IPS-NIHi11 (cell line): ENCODE results near the gene DENND10.
"Not testable (repeated sequence)": the region's sequence is repeated elsewhere in the genome, so short reads cannot be mapped to it uniquely, and the experiment has no call there.

Experiments used
- DNase-seq: peaks from one replicate; pipeline ENCODE4 v3.0.0; 2012; ENCODE audit warnings: mixed read lengths, low spot score

Gene DENND10

DNA sequence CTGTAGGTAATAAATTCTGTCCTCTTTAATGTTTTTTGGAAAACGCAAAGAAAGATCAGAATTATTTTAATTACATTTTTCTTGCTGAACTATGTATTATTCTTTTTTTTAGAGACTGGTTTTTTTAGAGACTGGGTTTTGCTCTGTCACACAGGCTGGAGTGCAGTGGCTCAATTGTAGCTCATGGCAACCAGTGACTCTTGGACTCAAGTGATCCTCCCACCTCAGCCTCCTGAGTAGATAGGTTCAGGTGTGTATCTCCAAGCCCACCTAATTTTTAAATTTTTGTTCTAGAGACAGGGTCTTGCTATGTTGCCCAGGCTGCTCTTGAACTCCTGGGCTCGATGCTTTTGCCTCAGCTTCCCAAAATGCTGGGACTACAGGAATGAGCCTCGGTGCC is 5.3 kb upstream of the DENND10 start:
- no peak for DNase-seq

GRCh38 chr10:119100434-119101238 is 3.3 kb upstream of the DENND10 start:
- DNase-seq, result no peak

DNA sequence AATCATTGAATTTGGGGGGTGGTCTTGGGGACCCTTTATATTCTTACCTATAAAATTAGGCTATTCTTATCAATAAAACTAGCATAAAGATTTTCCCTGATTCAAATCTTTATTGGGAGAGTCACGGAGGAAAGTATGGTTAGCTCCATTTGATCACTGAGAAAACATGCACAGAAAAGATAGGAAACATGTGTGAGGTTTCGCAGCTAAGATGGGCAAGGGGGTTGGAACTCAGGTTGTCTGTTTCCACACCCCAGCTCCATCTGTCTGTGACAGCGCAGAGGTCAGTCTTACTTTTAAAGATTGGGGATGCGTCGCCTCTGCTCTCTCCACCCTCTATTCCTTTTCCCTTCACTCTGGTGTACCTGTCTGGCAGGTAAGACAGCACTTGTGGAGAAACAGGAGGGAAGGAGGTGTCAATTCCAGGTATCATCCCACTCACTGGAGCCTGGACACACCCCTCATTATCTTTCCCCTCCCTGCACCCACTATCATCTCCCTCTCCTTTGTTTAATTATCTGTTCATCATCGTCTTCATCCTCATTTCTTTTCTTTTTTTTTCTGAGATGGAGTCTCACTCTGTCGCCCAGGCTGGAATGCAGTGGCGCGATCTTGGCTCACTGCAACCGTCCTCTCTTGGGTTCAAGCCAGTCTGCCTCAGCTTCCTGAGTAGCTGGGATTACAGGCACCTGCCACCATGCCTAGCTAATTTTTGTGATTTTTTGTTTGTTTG is 2.4 kb upstream of the DENND10 start:
- DNase-seq, result no peak

DNA sequence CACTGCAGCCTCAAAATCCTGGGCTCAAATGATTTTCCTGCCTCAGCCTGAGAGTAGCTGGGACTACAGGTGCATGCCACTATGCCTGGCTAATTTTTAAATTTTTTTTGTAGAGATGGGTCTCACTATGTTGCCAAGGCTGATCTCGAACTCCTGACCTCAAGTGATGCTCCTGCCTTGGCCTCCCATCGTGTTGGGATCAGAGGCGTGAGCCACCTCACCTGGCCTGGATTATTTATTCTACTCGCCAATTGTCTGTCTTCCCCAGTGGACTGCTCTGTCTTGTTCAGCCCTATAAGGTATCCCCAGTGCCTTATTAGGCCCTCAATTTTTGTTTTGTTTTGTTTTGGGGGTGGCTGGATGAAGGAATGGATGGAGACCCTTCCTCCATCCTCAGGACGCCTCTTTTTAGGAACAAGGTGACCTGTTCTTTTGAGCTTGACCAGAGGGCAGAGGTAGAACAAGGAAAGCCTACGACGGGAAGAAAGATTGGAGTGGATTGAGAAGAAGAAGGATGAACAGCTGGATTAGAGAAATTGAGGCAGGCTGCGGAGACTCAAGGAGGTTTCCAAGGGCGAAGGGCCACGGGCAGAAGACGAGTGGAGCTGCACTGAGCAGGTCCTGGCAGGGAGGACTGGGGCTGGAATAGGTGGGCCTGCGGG is 541 bp upstream of the DENND10 start:
- DNase-seq, result no peak

- no peak for DNase-seq
Measured at GRCh38 chr10:119104654-119105015, 722 bp downstream of the DENND10 start.

DNA sequence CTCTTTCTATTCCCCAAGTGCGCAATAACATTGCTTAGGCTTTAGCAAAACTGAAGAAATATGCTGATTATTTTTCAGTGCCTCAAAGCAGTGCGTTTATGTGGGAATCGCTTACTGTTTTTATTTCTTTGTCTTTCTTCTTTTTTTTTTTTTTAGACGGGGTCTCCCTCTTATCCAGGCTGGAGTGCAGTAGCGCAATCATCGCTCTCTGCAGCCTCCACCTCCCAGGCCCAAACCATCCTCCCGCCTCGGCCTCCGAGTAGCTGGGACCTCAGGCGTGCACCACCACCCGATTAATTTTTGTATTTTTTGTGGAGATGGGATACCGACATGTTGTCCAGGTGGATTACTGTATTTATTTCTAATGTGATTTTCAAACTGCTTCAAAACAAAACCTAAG is 1.2 kb downstream of the DENND10 start:
- no peak for DNase-seq

DNA sequence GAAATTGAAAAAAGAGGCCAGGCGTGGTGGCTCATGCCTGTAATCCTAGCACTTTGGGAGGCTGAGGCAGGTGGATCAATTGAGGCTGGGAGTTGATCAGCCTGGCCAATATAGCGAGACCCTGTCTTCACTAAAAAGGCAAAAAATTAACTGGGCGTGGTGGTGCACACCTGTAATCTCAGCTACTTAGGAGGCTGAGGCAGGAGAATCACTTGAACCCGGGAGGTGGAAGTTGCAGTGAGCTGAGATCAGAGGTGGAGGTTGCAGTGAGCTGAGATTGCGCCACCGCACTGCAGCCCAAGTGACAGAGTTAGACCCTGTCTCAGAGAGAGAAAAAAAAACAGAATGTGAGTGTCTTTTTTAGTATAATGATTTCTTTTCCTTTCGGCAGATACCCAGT is 2.0 kb downstream of the DENND10 start:
- not testable (repeated sequence) for DNase-seq

GRCh38 chr10:119107106-119107505 is 3.2 kb downstream of the DENND10 start:
- not testable (repeated sequence) for DNase-seq

DNA sequence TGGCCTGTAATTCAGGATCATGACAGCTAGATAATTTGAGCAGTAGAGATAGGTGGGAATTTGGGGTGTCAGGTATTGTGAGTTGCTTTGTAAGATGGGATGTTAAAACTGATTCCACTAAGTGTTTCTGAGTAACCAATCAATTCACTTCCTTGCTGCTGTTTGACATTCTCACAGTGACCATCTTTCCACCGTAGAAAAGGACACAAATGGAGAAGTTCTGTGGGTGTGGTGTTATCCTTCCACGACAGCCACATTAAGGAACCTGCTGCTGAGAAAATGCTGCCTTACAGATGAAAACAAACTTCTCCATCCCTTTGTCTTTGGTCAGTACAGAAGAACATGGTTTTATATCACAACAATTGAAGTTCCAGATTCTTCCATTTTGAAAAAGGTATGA is 3.9 kb downstream of the DENND10 start:
- DNase-seq, result not testable (repeated sequence)

DNA sequence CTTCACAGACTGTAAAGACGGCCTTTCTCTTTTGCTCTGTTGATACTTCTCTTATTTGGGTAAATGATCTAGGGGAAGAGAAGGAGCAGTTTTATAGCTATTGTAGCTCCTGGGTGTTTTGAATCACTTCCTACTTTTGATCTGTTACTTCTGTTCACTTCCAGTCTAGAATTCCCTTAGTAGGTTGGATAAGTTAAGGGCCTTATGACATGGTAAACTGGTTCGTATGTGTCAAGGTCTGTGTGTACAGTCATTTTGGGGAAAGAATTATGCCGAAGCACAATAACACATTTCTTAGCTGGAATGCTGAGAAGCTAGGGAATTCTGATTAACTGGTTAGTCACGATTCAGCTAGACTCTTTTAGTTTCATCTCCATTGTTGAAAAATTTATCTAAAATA is 8.1 kb downstream of the DENND10 start:
- no peak for DNase-seq

DNA sequence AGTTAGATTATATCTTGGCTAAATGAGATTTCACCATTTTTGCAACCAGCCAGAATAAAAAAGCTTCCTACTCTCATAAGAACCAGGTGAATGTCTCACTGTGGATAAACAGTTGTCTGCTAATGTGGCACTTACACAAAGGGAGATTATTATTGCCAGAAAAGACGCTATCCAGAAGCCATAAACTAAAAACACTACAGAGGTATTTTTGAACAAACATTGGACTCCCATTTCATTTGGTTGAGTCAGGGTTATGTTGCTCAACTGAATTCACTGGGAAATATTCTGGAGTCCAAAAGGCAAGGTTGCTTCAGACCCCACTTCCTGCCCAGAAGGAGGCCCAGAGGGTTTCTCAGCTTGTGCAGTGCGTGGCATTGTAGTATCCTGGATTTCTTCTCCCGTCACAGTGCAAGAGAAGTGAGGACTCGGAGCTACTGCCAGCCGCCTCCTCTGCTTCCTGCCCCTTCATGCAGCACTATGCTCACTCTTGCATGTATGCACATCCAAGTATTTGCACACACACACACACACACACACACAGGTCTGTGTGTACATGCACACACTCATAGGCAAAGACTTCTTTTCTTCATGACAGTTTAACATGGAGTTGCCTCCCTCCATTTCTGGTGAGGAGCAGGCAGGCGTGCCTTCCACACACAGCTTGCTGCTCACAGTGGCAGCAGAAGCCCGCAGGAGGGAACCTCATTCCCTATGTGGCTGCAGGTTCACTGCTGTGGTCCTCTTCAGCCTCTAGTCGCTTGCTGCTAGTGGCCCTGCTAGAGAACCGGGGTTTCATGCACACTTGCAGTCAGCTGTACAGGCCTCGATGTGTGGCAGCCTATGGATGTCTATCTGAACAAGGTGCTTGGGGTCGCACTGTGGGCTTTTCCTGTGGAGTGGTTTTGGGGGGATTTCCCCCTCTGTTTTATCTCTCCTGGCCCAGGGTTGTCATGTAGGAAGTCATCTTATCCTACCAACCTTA is 10.1 kb downstream of the DENND10 start:
- no peak for DNase-seq

DNA sequence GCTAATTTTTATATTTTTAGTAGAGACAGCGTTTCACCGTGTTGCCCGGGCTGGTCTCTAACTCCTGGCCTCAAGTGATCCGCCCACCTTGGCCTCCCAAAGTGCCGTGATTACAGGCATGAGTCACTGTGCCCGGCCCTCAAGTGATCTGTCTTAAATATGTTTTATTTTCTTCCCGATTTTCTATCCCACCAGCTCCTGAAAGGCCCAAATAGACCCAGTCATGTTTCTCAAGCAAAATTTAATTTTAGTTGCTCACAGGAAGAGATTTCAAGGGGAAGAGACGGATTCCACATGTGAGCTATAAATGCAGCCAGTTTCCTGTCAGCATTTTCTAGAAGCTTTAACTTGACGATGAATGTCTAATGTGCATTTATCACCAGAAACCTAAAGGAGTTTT is 12.0 kb downstream of the DENND10 start:
- DNase-seq, result no peak

- DNase-seq, result no peak
Measured at GRCh38 chr10:119116326-119116951, 12.5 kb downstream of the DENND10 start.

- DNase-seq, result no peak
Measured at GRCh38 chr10:119118231-119118630, 14.3 kb downstream of the DENND10 start.

DNA sequence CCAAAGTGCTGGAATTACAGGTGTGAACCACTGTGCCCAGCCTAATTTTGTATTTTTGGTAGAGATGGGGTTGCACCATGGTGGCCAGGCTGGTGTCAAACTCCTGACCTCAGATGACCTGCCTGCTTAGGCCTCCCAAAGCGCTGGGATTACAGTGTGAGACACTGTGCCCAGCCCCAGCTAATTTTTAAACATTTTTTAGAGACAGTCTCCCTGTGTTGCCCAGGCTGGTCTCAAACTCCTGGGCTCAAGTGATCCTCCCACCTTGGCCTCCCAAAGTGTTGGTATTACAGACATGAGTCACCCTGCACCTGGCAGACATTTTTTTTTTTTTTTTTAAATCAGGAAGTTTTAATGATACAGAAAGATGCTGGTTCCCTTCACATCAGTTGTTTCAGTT is 15.5 kb downstream of the DENND10 start:
- DNase-seq, result no peak

- DNase-seq, result no peak
Measured at GRCh38 chr10:119120413-119120867, 16.5 kb downstream of the DENND10 start.

DNA sequence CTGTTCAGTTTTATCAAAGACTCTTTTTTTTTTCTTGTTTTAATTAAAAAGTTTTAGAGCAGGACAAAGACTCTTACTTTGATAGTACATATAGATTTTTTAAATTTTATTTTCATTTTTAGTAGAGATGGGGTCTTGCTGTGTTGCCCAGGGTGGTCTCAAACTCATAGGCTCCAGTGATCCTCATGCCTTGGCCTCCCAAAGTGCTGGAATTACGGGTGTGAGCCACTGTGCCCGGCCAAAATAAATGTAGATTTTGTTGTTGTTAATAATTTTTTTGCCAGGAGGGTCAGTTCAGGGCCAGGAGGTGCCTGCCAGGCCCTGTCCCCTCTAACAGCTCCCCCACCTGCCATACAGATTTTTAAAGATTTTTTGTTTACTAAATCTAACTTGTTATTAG is 17.0 kb downstream of the DENND10 start:
- no peak for DNase-seq

DNA sequence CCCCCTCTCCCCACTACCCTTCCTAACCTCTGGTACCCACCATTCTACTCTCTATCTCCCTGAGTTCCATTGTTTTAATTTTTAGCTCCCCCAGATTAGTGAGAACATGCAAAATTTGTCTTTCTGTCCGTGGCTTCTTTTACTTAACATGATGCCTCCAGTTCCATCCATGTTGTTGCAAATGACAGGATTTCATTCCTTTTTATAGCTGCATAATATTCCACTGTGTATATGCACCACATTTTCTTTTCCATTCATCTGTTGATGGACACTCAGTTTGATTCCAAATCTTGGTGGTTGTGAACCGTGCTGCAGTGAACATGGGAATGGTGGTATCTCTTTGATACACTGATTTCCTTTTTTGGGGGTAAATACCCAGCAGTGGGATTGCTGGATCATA is 22.0 kb downstream of the DENND10 start:
- no peak for DNase-seq

DNA sequence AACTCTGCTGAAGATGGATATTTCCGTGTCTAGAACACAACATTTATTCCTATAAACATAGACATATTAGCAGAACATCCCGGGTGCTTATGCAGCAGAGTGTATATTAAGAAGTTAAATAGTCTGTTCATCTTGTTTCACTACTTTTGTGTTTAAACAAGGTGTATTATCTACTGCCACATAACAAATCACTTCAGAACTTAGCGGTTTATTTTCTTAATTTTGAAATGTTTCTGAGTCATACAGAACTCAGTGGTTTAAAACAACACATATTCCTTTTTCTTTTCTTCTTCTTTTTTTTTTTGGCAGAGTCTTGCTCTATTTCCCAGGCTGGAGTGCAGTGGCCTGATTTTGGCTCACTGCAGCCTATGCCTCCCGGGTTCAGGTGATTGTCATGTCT is 25.8 kb downstream of the DENND10 start:
- DNase-seq, result no peak

DNA sequence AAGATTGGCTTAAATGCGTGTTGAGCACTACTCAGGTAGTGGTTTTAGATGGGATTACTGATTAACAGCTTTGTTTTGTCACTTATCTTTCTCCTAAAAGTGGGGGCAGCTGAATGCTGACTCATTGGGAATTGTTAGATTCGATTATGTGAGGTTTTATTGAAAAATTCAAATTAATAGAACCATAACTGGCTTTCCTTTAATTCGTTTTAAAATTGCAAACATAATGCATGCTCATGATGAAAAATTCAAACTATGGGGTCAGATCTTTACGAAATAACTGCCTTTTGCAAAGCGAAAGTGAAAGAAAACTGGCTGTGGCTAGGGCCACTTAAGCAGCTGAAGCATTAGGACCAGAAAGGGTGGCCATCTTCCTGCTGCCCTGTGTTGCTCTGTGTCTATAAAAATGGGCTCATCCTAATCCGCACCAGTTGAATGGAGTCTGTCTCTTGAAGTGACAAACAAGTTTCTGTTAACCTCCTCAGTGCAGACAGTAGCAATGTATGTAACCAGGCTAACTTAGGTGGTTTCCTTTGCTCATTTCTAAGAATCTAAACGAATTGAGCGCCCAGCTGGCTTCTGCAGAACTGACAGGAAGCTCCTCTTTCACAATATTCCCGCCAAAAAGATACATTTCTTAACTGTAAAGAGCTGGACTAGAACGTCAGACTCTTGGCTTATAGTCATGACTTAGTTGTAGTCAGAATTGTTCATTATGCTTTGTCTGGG is 27.8 kb downstream of the DENND10 start:
- DNase-seq, result no peak
